Lung (tissue), 16 donors: ENCODE data around the gene TBCCD1. TPM values are rescaled to one million over a fixed set of nuclear protein-coding genes. Genes with fewer than 3 reads are reported as not detected.

ENCODE experiments used
- ATAC-seq: fragments of 200-7000 bp; cut with Tn5 transposase; one replicate; pipeline ENCODE4 v1.9.1; 2020; ENCODE audit warnings: moderate number of reproducible peaks; ENCODE audit not compliant: insufficient read depth, low FRiP score
- DNase-seq, 3 donors: peaks; one replicate each; pipeline ENCODE4 v3.0.0-alpha.2; 2013 to 2017
- H3K27ac ChIP-seq, 2 donors: one replicate each; pipeline ENCODE4 v1.5.1; 2013; ENCODE audit warnings: mild to moderate bottlenecking in 2 of 2, moderate library complexity in 2 of 2, control low read depth in 1 of 2, inconsistent platforms in 1 of 2, low read depth in 1 of 2, low read length in 1 of 2
- H3K27me3 ChIP-seq, 3 donors: one replicate each; pipeline ENCODE4 v1.5.1; 2013; ENCODE audit warnings: low read length in 2 of 3; ENCODE audit not compliant: control insufficient read depth in 3 of 3, insufficient read depth in 3 of 3
- H3K36me3 ChIP-seq, 4 donors: one replicate each; pipeline ENCODE4 v1.5.1; 2013; ENCODE audit warnings: low read length in 4 of 4, mild to moderate bottlenecking in 1 of 4, moderate library complexity in 1 of 4; ENCODE audit not compliant: control insufficient read depth in 4 of 4, insufficient read depth in 4 of 4
- H3K4me1 ChIP-seq, 5 donors: one replicate each; pipeline ENCODE4 v1.5.1; 2013; ENCODE audit warnings: low read length in 5 of 5, mild to moderate bottlenecking in 2 of 5, moderate library complexity in 1 of 5; ENCODE audit not compliant: control insufficient read depth in 5 of 5, insufficient read depth in 5 of 5
- H3K4me3 ChIP-seq: one replicate; pipeline ENCODE4 v1.5.1; 2013; ENCODE audit warnings: mild to moderate bottlenecking, control low read depth, moderate library complexity
- H3K9ac ChIP-seq, 2 donors: one replicate each; pipeline ENCODE4 v1.5.1; 2013; ENCODE audit warnings: low read length in 2 of 2, control low read depth in 1 of 2; ENCODE audit not compliant: insufficient read depth in 1 of 2
- H3K9me3 ChIP-seq, 4 donors: one replicate each; pipeline ENCODE4 v1.5.1; 2013; ENCODE audit warnings: low read length in 3 of 4, mild to moderate bottlenecking in 1 of 4, moderate library complexity in 1 of 4; ENCODE audit not compliant: control insufficient read depth in 4 of 4, insufficient read depth in 3 of 4
- WGBS, 2 donors: extraction: QIAGEN DNeasy Blood & Tissue Kit; methylation state at CpG; one replicate each; pipeline ENCODE4 v1.1.7; 2013; 5-methylcytosine and 5-hydroxymethylcytosine counted together
- long read RNA-seq, 5 donors: transcript quantifications; one replicate each; lab custom pipeline, GENCODE V29; 2026
- polyA plus RNA-seq, 2 donors: library from polyadenylated mRNA; stranded (reverse); fragments of 200-250 nt; gene quantifications; one replicate each; pipeline ENCODE4 v1.2.1, GENCODE V29; 2013
- total RNA-seq, 2 donors: library from RNA; depleted of rRNA in 1 of 2; stranded (reverse); fragments of >200 nt in 1 of 2; gene quantifications; one replicate each; pipeline ENCODE4 v1.2.1, GENCODE V29; 2014 to 2021
- TF ChIP-seq, protein P1 (sequence below): IDR thresholded peaks from 2 replicates; pipeline ENCODE4 v1.5.1; 2012; ENCODE audit warnings: mild to moderate bottlenecking; ENCODE audit errors: control extremely low read depth, extremely low read depth
- donor health status: control.
- donor health status: control.
- donor health status: Bipolar disorder and iron deficiency.
- donor health status: healthy.
- donor health status: DM: yes; HTN: yes; CAD: no.

The TBCCD1 gene, protein sequence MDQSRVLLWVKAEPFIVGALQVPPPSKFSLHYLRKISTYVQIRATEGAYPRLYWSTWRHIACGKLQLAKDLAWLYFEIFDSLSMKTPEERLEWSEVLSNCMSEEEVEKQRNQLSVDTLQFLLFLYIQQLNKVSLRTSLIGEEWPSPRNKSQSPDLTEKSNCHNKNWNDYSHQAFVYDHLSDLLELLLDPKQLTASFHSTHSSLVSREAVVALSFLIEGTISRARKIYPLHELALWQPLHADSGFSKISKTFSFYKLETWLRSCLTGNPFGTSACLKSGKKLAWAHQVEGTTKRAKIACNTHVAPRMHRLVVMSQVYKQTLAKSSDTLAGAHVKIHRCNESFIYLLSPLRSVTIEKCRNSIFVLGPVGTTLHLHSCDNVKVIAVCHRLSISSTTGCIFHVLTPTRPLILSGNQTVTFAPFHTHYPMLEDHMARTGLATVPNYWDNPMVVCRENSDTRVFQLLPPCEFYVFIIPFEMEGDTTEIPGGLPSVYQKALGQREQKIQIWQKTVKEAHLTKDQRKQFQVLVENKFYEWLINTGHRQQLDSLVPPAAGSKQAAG
- 10 to 100 TPM in 1 of 2 donors, 1 to 10 TPM in 1; 9.4 to 17.3 TPM for total RNA-seq
- 1 to 10 TPM; 3.2 to 5.5 TPM for polyA plus RNA-seq
- long read RNA-seq, donor 1, transcript TBCCD1-201 (8 exons, 2,441 nt): major isoform, 5 of 5 reads
- long read RNA-seq, donor 1, partial matches to known transcripts: 0 of 5 reads
- long read RNA-seq, donor 1, other reads (novel, unspliced or antisense): 0 of 5 reads
- long read RNA-seq, donor 2, partial matches to known transcripts: 7 of 8 reads
- long read RNA-seq, donor 2, other reads (novel, unspliced or antisense): 0 of 8 reads
- long read RNA-seq, donor 3, partial matches to known transcripts: 0 of 4 reads
- long read RNA-seq, donor 3, other reads (novel, unspliced or antisense): 0 of 4 reads
- long read RNA-seq, donor 4, partial matches to known transcripts: 0 of 1 reads
- long read RNA-seq, donor 4, other reads (novel, unspliced or antisense): 0 of 1 reads
- long read RNA-seq, donor 5, partial matches to known transcripts: 25 of 26 reads
- long read RNA-seq, donor 5, other reads (novel, unspliced or antisense): 0 of 26 reads

DNA sequence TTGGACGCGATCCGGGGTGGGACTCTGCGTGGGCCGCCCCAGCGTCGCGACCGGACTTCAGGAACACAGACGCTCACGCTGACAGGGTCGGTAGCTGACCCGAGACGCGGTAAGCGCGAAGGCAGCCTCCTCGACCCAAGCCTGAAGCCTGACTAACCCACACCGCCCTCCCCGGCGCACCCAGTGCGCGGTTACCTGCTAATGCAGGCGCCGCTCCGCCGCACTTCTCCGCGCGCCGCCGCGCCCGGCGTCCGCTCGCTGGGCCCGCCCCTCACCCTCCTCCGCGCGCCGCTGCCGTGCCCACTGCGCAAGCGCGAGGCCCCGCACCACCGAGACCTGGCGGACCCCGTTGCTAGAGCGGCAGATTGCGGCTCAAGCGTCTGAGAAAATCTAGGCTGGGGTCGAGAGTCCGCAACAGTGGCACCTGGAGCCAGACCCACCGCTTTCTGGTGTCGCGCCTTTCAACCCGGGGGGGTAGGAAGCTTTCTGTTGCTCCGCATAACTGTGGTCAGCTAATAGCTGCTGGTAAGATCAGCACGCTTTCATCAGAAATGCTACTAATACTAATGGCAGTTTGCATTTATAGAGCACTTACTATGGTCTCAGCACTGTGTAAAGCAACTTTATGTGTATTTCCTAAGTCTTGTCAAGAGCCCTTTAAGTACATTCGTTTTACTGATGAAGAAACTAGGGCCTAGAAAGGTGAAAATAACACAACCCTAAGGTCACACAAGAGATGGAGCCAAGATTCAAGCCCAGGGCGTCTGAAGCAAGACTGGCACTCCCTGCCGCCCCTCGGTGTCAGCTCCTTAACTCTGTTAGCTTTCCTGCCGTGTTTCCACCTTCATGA, at the start of gene TBCCD1:
Gene TBCCD1, minus strand, starts transcription at position 268 of the 850 bp plus-strand sequence. CDS start 3,010 bp downstream, outside the sequence.
- peak; percentile 91 to 95 (median 95) for DNase-seq
- WGBS, 2 donors: 0% methylated on average over 63 to 66 of the region's 66 CpGs

DNA sequence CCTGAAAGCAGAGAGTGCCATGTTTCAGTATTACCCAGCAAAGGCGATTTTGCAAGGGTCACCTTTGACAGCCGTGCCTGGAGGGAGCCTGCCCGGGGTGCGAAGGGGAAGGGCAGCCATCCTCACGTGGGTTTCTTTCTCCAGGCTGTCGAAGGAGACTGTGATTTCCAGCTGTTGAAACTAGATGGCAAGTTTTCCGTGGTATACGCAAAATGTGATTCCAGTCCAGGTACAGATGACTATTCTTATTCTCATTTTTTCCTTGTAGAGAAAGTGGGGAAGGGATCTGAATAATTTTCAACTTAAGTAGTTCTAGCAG, 49.1 kb upstream of the TBCCD1 start:
- H3K4me3 ChIP-seq: no peak overlapping the region
- H3K9ac ChIP-seq: no peak overlapping the region
- TF ChIP-seq, protein P1, sequence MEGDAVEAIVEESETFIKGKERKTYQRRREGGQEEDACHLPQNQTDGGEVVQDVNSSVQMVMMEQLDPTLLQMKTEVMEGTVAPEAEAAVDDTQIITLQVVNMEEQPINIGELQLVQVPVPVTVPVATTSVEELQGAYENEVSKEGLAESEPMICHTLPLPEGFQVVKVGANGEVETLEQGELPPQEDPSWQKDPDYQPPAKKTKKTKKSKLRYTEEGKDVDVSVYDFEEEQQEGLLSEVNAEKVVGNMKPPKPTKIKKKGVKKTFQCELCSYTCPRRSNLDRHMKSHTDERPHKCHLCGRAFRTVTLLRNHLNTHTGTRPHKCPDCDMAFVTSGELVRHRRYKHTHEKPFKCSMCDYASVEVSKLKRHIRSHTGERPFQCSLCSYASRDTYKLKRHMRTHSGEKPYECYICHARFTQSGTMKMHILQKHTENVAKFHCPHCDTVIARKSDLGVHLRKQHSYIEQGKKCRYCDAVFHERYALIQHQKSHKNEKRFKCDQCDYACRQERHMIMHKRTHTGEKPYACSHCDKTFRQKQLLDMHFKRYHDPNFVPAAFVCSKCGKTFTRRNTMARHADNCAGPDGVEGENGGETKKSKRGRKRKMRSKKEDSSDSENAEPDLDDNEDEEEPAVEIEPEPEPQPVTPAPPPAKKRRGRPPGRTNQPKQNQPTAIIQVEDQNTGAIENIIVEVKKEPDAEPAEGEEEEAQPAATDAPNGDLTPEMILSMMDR: no peak
- H3K9me3 ChIP-seq: no peaks in the 10 kb centered on the region
- peaks cover 0 to 4% (median 0%) of the 10 kb centered on the region in 3 donors for H3K27me3 ChIP-seq
- ATAC-seq: no peak
- 86 to 87% methylated on average over 8 of the region's 8 CpGs for WGBS, 2 donors
- H3K36me3 ChIP-seq: no peaks in the 10 kb centered on the region
- H3K4me1 ChIP-seq: no peaks in the 10 kb centered on the region
- no peak for DNase-seq
- no peak overlapping the region for H3K27ac ChIP-seq

More for the DNA sequence above, at the start of gene TBCCD1:
- no peaks in the 10 kb centered on the region for H3K27me3 ChIP-seq
- ATAC-seq: peak; percentile 90
- H3K36me3 ChIP-seq: peaks cover 0 to 11% (median 2%) of the 10 kb centered on the region in 4 donors
- H3K27ac ChIP-seq: peak within 1 kb of the TSS; percentile 80 to 92
- TF ChIP-seq, protein P1: no peak
- peaks cover 4 to 28% (median 19%) of the 10 kb centered on the region in 5 donors for H3K4me1 ChIP-seq
- peak within 1 kb of the TSS; percentile 67 for H3K4me3 ChIP-seq
- H3K9me3 ChIP-seq: no peaks in the 10 kb centered on the region
- H3K9ac ChIP-seq: peak within 1 kb of the TSS; percentile 78 to 94

DNA sequence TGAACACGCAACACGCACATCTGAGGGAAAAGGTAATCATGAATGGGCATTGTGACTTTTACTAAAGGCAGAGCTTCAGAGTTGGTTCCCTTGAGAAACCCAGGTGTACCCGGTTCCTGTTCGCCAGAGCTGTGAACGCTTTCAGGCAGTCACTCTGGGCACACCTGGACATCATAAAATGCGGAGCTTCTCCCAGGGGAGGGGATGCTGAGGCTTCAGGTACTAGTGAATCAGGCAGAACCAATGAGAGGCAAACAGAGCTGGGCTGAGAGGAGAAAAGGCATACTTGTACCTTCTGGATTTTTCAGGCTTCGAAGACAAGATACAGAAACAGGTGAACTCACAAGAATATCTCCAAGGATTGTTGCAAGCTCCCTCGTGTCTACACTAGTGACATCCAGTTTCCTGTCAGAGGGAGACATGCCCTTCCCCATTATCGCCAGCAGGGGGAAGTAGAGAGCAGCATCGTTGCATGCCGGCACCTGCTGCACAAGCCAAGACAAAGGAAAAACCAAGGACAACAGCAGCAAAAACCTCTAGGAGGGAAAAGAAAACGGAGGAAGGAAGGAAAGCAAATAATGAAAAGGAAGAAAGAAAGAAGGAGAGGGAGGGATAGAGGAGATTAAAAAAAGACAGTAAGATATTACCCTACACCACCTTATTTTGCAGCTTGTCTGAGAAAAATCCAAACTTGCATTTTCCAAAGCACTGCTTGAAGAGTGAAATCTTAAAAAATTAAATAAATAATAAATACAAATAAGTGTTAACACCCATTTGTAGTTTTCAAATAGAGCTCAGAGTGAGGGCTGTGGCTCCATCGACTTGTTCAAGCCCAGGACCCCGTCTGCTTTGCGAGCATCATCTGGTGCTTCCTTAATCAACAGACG, 47.7 kb upstream of the TBCCD1 start:
- no peaks in the 10 kb centered on the region for H3K4me1 ChIP-seq
- ATAC-seq (peak; percentile 74), DNase-seq (peak; percentile 76 to 82 (median 78))
- H3K27me3 ChIP-seq: peaks cover 0 to 4% (median 0%) of the 10 kb centered on the region in 3 donors
- no peaks in the 10 kb centered on the region for H3K9me3 ChIP-seq
- no peak overlapping the region for H3K9ac ChIP-seq
- no peak overlapping the region for H3K4me3 ChIP-seq
- no peak overlapping the region for H3K27ac ChIP-seq
- H3K36me3 ChIP-seq: no peaks in the 10 kb centered on the region
- TF ChIP-seq, protein P1: peak; percentile 92
- 33% methylated on average over 16 of the region's 16 CpGs for WGBS, 2 donors
